ENCODE data around the gene PMIS2.

Gene PMIS2

GRCh38 chr19:35556025-35556590 is 29.9 kb upstream of the PMIS2 start:
- no peak for DNase-seq (ENCODE audit: low read depth in 3 of 3)

DNA sequence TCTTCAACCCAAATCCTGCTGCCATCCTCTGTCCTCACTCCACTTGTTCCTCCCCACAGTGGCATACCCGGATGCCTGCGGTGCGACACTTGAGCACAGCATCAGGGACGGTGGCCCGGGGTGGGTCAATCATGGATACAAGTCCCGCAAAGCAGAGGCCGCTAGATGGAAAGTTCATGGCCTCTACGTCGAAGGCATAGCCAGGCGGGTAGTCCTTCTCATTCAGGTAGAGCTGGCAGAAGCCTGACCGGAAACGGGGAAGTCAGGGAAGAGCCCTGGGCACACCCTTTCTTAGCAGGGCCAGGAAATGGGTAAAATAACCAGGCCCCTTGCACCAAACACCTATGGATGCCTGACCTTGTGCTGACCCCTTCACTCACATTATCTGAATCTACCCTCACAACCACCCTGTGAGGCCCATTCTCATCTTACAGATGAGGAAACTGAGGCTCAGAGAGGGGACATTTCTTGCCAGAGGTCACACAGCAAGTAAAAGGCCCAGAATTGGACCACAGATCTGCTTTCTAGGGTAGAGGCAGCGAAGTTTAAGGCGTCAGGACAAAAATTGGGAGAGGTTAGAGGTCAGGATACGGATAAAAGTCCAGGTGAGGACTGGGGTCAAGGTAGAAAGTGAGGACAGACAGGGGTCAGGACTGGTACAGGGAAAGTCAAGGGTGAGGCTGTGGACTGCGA is 29.0 kb upstream of the PMIS2 start:
- no peak for DNase-seq (ENCODE audit: low read depth in 3 of 3)

DNA sequence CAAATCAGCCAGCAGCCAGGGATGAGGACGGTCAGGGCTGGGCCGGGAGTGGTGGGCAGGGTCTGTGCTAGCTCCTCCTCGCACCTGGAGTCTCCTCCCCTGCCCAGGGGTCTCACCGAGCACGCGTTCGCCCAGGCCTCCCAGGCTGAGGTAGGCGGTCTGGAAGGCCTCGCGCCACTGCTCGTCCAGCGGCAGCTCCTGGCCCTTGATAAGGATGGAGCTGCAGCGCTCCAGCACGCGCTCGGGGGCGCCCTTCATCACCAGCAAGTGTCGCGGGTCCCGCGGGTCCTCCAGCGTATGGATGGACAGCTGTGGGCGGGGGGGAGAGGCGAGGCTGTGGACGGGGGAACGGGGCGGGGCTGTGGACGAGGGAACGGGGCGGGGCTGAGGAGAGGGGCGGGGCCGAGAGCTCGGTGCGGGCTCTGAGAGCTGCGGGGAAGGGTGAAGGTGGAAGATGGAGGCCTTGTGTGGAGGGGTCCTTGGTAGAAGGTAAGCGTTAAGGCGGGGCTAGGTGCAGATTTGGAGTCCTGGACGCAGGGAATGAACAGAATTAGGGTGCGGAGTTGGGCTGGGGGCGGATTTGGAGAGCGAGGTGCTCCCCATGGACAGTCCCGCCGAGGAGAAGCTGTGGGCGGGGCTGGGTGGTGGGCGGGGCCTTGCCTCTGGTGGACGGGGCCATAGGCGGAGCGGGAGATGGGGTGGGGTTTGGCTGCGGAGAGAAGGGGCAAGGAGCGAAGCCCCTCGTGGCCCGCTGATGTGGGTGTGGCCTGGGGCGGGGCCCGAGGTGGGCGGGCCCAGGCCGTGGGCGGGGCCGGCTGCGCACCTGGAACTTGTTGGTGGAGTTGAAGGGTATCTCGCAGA is 28.2 kb upstream of the PMIS2 start:
- peak; percentile 7 to 70 (median 34) for DNase-seq (ENCODE audit: low read depth in 3 of 3)

DNA sequence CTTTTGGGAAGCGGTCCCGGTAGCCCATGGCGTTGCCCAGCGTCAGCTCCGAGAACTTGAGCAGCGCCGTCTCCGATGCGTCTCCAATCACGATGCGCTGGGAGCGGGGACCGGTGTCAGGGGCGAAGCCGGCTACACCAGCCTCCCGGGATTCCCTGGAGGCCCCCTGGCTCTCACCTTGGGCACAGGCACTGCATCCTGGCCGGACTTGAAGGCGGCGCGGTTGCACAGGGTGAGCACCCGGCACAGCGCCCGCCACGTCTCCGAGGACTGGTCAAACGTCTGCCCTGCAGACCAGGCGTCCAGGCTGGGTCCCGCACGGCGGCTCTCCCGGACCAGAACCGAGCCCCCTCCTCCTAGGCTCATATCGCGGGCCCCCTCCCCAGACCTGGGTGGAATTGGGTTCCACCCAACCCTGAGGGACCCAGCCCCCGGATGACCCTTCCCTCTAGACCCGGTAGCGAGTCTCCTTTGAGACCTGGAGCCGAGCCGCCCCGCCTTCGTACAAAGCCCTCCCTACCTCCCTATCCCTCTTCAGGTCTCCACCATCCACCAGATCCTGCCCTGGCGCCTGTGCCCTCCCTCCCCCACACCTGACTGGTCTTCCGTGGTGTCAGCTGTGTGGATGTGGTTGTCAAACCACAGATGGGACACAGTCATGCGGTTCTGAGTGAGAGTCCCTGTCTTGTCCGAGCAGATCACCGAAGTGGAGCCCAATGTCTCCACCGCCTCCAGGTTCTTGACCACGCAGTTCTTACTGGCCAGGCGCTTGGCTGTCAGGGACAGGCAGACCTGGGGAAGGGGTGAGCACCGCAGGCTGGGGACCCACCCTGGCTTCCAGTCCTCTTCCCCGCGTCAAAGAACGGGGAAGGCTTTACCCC is 27.3 kb upstream of the PMIS2 start:
- no peak for DNase-seq (ENCODE audit: low read depth in 3 of 3)

DNA sequence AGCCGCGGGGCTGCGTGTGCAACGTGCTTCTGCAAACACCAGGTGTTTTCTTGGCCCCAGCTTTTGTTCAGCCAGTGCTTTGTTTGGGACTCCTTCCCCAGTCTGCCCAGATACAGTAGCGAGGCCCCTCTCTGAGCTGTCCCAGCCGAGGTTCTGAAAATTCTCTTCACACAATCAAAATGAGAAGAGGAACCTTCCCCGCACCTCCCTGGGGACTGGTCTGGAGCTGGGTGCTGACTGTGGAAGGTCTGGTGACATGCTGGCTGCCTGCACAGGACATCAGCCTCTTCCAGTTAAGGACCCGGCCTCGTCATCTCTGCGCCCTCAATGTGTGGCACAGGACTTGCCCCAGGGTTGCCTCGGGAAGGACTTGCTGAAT is 26.7 kb upstream of the PMIS2 start:
- no peak for DNase-seq (ENCODE audit: low read depth in 3 of 3)

GRCh38 chr19:35559781-35560180 is 26.2 kb upstream of the PMIS2 start:
- no peak for DNase-seq (ENCODE audit: low read depth in 3 of 3)

- DNase-seq (ENCODE audit: low read depth in 3 of 3) = no peak
Measured at GRCh38 chr19:35560271-35560670, 25.7 kb upstream of the PMIS2 start.

- no peak for DNase-seq (ENCODE audit: low read depth in 3 of 3)
Measured at GRCh38 chr19:35560677-35561076, 25.3 kb upstream of the PMIS2 start.

DNA sequence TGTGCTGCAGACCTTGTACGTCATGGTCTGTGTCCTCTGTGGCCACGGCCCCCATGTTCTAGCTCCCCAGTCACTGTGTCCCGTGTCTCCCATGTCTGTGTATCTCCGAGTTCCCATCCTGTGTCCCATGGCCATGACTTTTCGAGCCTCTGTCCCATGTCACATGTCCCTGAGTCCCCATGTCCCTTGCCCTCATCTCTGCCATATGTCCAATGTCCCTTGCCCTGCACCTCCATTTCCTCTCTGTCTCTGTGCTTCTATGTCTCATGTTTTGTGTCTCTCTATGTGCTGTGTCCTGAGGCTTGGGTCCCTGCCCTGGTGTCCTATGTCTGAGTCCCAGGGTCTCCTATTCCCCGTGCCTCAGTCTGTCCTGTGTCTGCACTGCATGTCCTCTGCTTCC is 24.5 kb upstream of the PMIS2 start:
- no peak for DNase-seq (ENCODE audit: low read depth in 3 of 3)

- no peak for DNase-seq (ENCODE audit: low read depth in 3 of 3)
Measured at GRCh38 chr19:35562336-35562735, 23.6 kb upstream of the PMIS2 start.

DNA sequence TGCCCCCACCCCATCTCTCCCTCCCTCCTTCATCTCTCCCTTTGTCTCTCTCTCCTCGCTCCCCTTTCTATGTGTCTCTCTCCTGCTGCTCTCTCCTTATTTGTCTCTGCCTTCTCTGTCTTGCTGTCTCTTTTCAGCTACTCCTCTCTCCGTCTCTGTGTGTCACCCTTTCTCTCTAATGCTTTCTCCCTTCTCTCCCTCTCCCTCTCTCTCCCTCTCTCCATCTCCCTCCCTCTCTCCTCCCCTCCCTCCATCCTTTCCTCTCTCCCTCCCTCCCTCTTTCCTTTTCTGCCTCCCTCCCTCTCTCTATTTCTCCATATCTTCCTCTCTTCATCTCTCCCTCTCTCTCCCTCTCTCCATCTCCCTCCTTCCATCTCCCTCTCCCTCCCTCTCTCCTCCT is 23.2 kb upstream of the PMIS2 start:
- no peak for DNase-seq (ENCODE audit: low read depth in 3 of 3)

DNA sequence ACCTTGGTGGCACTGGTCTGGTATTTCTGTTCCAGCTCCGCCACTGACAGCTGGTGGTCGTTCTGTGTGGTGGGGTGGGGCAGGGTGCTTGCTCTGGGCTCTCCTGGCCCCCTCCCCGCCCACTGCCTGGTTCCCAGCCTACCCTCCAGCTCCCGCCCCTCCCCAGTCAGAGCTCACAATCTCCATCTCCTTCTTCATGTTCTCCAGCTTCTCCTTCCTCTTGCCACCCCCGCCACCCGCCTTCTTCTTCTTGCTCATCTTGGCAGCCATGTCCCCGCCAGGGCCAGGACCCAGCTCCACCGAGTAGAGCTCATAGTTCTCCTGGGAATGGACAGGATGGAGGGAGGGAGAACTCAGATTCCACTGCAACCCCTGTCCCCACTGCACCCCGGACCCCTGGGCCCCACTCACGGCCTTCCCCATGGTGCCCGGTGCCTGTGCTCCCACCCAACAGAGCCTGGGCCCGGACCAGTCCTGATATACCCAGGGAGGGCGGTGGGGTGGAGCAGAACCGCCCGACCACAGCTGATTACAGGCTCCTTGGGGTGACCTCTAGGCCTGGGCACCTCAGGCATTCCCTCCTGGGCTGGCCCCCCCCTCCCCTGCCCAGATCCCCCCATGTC is 22.7 kb upstream of the PMIS2 start, which contains the start of gene ATP4A:
ATP4A (minus strand) TSS at position 452 of the 623 bp plus-strand sequence; CDS start at position 423, 29 bp downstream.
- DNase-seq (ENCODE audit: low read depth in 3 of 3) = no peak

DNA sequence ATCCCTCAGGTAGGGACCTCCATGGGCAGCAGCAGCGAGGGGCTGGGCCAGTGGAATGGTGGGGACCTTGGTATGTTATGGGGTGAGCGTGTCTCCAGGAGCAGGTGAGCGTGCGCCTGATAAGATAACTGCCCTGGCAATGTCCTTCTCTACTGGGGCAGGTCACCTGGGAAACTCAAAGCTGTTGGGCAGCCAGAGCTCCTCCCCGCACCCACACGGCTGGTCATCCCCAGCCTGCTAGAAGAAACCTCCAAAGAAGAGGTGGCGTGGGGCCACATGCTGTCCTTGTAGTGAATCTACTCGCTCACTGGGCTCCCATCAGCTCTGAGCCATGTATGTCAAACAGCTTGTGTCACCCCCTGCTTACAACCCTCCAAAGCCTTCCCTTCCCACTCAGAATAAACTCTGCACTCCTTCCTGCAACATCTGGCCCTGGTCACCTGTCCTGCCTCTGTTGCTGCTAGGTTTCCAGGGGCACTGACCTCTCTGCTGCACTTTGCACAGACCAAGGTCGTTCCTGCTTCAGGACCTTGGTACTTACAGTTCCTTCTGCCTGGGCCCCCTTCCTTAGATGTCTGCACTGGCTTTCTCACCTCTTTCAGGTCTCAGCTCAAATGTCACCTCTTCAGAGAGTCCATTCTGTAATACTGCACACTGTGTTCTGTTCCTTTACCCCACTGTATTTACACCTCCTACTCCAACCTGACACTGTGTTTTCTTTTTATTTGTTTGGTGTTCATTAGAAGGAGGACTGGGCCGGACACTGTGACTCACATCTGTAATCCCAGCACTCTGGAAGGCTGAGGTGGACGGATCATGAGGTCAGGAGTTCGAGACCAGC is 20.7 kb upstream of the PMIS2 start:
- no peak for DNase-seq (ENCODE audit: low read depth in 3 of 3)

- no peak for DNase-seq (ENCODE audit: low read depth in 3 of 3)
Measured at GRCh38 chr19:35566738-35567137, 19.2 kb upstream of the PMIS2 start.

GRCh38 chr19:35569281-35569781 is 16.6 kb upstream of the PMIS2 start:
- DNase-seq (ENCODE audit: low read depth in 3 of 3) = no peak

GRCh38 chr19:35571406-35571965 is 14.5 kb upstream of the PMIS2 start:
- DNase-seq (ENCODE audit: low read depth in 3 of 3) = no peak

DNA sequence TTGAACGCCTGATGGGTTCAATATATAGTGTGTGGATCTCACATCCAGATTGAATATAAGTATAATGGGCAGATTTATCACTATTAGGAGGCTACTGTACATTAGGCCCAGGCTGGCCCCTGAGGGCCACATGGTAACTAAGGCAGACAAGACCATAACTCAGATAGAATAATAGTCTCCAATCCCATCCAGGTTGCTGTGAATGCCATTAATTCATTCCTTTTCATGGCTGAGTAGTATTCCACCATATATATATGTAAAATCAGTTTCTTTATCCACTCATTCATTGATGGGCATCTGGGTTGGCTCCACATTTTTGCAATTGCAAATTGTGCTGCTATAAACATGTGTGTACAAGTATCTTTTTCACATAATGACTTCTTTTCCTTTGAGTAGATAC is 8.1 kb upstream of the PMIS2 start:
- DNase-seq (ENCODE audit: low read depth in 3 of 3) = no peak

GRCh38 chr19:35578707-35579106 is 7.3 kb upstream of the PMIS2 start:
- DNase-seq (ENCODE audit: low read depth in 3 of 3) = no peak

- DNase-seq (ENCODE audit: low read depth in 3 of 3) = no peak
Measured at GRCh38 chr19:35582760-35583159, 3.2 kb upstream of the PMIS2 start.

- DNase-seq (ENCODE audit: low read depth in 3 of 3) = no peak
Measured at GRCh38 chr19:35587321-35587720, 1.3 kb downstream of the PMIS2 start.
